ENCODE data around the gene KRTAP10-10. TPM values are rescaled to one million over a fixed set of nuclear protein-coding genes. Genes with fewer than 3 reads are reported as not detected.
"Not testable (repeated sequence)": the region's sequence is repeated elsewhere in the genome, so short reads cannot be mapped to it uniquely, and the experiment has no call there.

Gene KRTAP10-10
- total RNA-seq, 2 donors from 2014 or later = not detected

DNA sequence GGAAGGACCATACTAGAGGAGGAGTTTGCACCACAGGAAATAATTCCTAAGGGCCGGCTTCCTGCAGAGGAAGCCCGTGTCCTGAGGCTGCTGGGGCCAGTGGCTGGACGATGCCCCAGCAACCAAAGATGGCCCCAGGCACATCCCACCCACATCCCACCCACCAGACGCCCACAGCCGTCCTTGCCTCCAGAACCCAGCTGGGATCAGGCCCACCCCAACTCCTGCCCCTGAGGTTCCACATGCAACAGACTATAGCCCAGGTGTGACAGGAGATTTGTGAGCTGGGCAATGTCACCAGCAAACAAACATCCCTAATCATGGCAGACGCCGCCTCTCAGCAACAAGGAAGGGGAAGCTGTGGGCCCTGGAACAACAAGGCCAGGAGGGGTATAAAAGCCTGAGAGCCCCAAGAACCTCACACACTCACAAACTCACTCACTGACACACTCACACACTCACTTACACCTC lies 10.4 kb upstream of the KRTAP10-10 start, which contains the start of gene KRTAP10-9:
Gene KRTAP10-9 (plus strand): TSS at position 421 of the 471 bp plus-strand sequence. CDS start 79 bp downstream, outside the sequence.
- Histone ChIP-seq H3K36me3 (replicated peaks in 1 of 2; ENCODE audit: insufficient read depth in 1 of 2, low read depth in 2 of 2) (no peaks in the 10 kb centered on the region), H3K4me3 (no peak within 1 kb of the TSS), H3K9me3 (peaks cover 0 to 14% (median 0%) of the 10 kb centered on the region in 3 donors), H3K4me1 (no peaks in the 10 kb centered on the region), H3K27ac (no peak within 1 kb of the TSS), H3K27me3 (no peaks in the 10 kb centered on the region)
- TF ChIP-seq POLR2A (IDR thresholded peaks at IDR 0.05) = no peak
- TF ChIP-seq, protein P1, sequence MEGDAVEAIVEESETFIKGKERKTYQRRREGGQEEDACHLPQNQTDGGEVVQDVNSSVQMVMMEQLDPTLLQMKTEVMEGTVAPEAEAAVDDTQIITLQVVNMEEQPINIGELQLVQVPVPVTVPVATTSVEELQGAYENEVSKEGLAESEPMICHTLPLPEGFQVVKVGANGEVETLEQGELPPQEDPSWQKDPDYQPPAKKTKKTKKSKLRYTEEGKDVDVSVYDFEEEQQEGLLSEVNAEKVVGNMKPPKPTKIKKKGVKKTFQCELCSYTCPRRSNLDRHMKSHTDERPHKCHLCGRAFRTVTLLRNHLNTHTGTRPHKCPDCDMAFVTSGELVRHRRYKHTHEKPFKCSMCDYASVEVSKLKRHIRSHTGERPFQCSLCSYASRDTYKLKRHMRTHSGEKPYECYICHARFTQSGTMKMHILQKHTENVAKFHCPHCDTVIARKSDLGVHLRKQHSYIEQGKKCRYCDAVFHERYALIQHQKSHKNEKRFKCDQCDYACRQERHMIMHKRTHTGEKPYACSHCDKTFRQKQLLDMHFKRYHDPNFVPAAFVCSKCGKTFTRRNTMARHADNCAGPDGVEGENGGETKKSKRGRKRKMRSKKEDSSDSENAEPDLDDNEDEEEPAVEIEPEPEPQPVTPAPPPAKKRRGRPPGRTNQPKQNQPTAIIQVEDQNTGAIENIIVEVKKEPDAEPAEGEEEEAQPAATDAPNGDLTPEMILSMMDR (IDR thresholded peaks at IDR 0.05) = no peak
- intact Hi-C loops (cut with DNase I) = no loop called here
- DNase-seq = no peak
- no peak for ATAC-seq
- 49 to 65% methylated on average over 4 to 6 of the region's 7 CpGs for WGBS, 2 donors

DNA sequence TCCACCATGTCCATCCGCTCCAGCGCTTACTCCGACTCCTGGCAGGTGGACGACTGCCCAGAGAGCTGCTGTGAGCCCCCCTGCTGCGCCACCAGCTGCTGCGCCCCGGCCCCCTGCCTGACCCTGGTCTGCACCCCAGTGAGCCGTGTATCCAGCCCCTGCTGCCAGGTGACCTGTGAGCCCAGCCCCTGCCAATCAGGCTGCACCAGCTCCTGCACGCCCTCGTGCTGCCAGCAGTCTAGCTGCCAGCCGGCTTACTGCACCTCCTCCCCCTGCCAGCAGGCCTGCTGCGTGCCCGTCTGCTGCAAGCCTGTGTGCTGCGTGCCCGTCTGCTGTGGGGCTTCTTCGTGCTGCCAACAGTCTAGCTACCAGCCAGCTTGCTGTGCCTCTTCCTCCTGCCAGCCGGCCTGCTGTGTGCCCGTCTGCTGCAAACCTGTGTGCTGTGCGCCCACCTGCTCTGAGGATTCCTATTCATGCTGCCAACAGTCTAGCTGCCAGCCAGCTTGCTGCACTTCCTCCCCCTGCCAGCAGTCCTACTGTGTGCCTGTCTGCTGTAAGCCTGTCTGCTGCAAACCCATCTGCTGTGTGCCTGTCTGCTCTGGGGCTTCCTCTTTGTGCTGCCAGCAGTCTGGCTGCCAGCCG lies 9.9 kb upstream of the KRTAP10-10 start:
- H3K36me3 ChIP-seq (replicated peaks in 1 of 2; ENCODE audit: insufficient read depth in 1 of 2, low read depth in 2 of 2); DNase-seq; H3K27me3 ChIP-seq; ATAC-seq; H3K27ac ChIP-seq; H3K4me1 ChIP-seq; H3K4me3 ChIP-seq; intact Hi-C loops (cut with DNase I): not testable (repeated sequence)
- peaks cover 0 to 17% (median 0%) of the 10 kb centered on the region in 3 donors for H3K9me3 ChIP-seq
- 64 to 68% methylated on average over 11 to 15 of the region's 20 CpGs for WGBS, 2 donors

DNA sequence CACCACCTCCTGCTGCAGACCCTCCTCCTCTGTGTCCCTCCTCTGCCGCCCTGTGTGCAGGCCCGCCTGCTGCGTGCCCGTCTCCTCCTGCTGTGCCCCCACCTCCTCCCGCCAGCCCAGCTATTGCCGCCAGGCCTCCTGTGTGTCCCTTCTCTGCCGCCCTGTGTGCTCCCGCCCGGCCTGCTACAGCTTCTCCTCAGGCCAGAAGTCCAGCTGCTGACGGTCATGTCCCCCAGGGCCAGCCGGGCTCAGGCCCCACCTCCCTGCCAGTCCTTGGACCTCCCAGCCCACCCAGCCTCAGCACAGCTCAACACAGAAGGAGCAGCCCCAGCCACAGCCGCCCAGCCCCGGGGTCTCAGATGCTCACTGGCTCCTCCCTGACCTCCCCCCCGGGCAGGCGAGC lies 9.3 kb upstream of the KRTAP10-10 start:
- H3K27me3 ChIP-seq; DNase-seq; H3K4me3 ChIP-seq; intact Hi-C loops (cut with DNase I); H3K27ac ChIP-seq; H3K4me1 ChIP-seq; ATAC-seq; H3K36me3 ChIP-seq (replicated peaks in 1 of 2; ENCODE audit: insufficient read depth in 1 of 2, low read depth in 2 of 2): not testable (repeated sequence)
- peaks cover 0 to 15% (median 0%) of the 10 kb centered on the region in 3 donors for H3K9me3 ChIP-seq
- 20 to 43% methylated on average over 1 to 10 of the region's 15 CpGs for WGBS, 2 donors

DNA sequence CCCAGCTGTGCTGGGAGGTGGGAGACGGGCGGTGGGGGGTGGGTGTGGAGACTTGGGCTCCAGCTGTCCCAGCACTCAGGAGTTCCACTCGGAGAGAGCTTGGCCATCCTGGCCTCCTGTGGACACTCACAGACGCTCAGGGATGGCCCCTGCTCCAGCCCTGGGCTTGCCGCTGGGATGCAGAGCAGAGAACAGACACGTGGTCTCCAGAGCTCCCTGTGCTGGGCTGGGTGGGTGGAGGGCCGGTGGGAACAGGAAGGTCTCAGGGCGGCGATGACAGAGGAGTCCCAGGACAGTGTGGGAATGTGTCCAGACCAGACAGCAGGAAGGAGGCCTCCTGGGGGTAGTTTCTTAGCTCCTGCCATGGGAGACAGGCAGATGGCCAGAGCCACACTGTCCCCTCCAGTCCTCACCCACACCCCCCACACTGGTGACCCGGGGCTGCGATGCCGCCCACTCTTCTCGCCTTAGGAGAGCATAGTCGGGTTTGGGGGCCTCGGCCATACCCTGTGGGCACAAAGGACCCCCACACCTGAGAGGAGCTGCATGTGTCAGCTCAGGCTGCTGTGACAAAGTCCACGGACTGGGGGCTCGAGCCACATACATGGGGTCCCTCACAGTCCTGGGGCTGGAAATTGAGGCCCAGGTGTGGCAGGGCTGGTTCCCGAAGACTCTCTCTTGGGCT lies 8.3 kb upstream of the KRTAP10-10 start:
- DNase-seq (no peak), ATAC-seq (no peak)
- no peak overlapping the region for H3K27ac ChIP-seq
- WGBS, 2 donors = 59 to 66% methylated on average over 9 to 18 of the region's 18 CpGs
- no peaks in the 10 kb centered on the region for H3K36me3 ChIP-seq (replicated peaks in 1 of 2; ENCODE audit: insufficient read depth in 1 of 2, low read depth in 2 of 2)
- no peak overlapping the region for H3K4me3 ChIP-seq
- no peak for TF ChIP-seq POLR2A (IDR thresholded peaks at IDR 0.05)
- TF ChIP-seq, protein P1 (IDR thresholded peaks at IDR 0.05) = no peak
- H3K9me3 ChIP-seq = peaks cover 0 to 6% (median 0%) of the 10 kb centered on the region in 3 donors
- H3K27me3 ChIP-seq = no peaks in the 10 kb centered on the region
- intact Hi-C loops (cut with DNase I) = no loop called here
- H3K4me1 ChIP-seq = no peaks in the 10 kb centered on the region

DNA sequence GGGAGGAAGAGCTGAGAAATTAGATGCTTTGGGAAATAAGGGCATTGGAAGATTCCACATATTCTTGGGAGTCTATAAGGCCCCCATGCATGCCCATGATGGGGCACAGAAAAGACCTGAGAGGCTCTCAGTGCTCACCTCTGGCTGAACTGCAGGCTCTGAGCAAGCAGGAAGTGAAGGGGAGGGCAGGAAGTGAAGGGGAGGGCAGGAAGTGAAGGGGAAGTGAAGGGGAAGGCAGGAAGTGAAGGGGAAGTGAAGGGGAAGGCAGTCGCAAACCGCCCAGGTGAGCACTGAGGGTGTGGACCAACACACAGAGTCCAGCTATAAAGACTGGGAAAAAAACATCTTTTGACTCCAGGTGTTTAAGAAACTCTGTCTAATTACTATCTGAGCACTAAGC lies 6.7 kb upstream of the KRTAP10-10 start:
- H3K9me3 ChIP-seq = peaks cover 0 to 6% (median 0%) of the 10 kb centered on the region in 3 donors
- WGBS, 2 donors = 58 to 100% methylated on average over 2 of the region's 2 CpGs
- H3K27me3 ChIP-seq = no peaks in the 10 kb centered on the region
- H3K4me3 ChIP-seq = no peak overlapping the region
- ATAC-seq (no peak), DNase-seq (no peak)
- H3K27ac ChIP-seq = no peak overlapping the region
- no peaks in the 10 kb centered on the region for H3K4me1 ChIP-seq
- intact Hi-C loops (cut with DNase I) = no loop called here
- H3K36me3 ChIP-seq (replicated peaks in 1 of 2; ENCODE audit: insufficient read depth in 1 of 2, low read depth in 2 of 2) = no peaks in the 10 kb centered on the region
- no peak for TF ChIP-seq POLR2A (IDR thresholded peaks at IDR 0.05)
- TF ChIP-seq, protein P1 (IDR thresholded peaks at IDR 0.05) = no peak

Data from body of pancreas (tissue), 4 donors.